Karpas-422 (cell line): ENCODE measurements around the gene ANKFN1. TPM values are rescaled to one million over a fixed set of nuclear protein-coding genes. Genes with fewer than 3 reads are reported as not detected.

Source experiments
- DNase-seq: peaks from one replicate; pipeline ENCODE4 v3.0.0-alpha.2; 2015
- H2AFZ ChIP-seq: fragments of 200-600 bp; sonication (generic); 2 replicates; pipeline ENCODE4 v1.6.1; 2014; ENCODE audit warnings: antibody characterized with exemption, low read length, mixed read lengths
- H3K27ac ChIP-seq: fragments of 200-600 bp; sonication (generic); 2 replicates; pipeline ENCODE4 v1.5.1; 2014; ENCODE audit warnings: mild to moderate bottlenecking, low read length, moderate library complexity
- H3K27me3 ChIP-seq: fragments of 200-600 bp; sonication (generic); 2 replicates; pipeline ENCODE4 v1.6.1; 2014; ENCODE audit warnings: low read length, mixed read lengths
- H3K36me3 ChIP-seq: fragments of 200-600 bp; sonication (generic); 2 replicates; pipeline ENCODE4 v1.6.1; 2014; ENCODE audit warnings: low read length, mixed read lengths; ENCODE audit not compliant: insufficient read depth
- H3K4me1 ChIP-seq: fragments of 200-600 bp; sonication (generic); 2 replicates; pipeline ENCODE4 v1.6.1; 2014; ENCODE audit warnings: mild to moderate bottlenecking, low read length, mixed read lengths
- H3K4me2 ChIP-seq: fragments of 200-600 bp; sonication (generic); 2 replicates; pipeline ENCODE4 v1.6.1; 2014; ENCODE audit warnings: low read length, low read depth, mild to moderate bottlenecking; ENCODE audit not compliant: poor library complexity, severe bottlenecking
- H3K4me3 ChIP-seq: fragments of 200-600 bp; sonication (generic); 2 replicates; pipeline ENCODE4 v1.5.1; 2014; ENCODE audit warnings: mild to moderate bottlenecking, antibody characterized with exemption, low read length, mixed read lengths
- H3K79me2 ChIP-seq: fragments of 200-600 bp; sonication (generic); 2 replicates; pipeline ENCODE4 v1.6.1; 2014; ENCODE audit warnings: mild to moderate bottlenecking, low read length, mixed read lengths
- H3K9ac ChIP-seq: fragments of 200-600 bp; sonication (generic); 2 replicates; pipeline ENCODE4 v1.6.0; 2014; ENCODE audit warnings: low read length
- H3K9me2 ChIP-seq: fragments of 200-600 bp; sonication (generic), shearing (Covaris generic); replicated peaks from 2 replicates; pipeline ENCODE4 v1.6.0; 2014; ENCODE audit warnings: mild to moderate bottlenecking, low read length, moderate library complexity; ENCODE audit not compliant: insufficient read depth
- H3K9me3 ChIP-seq: fragments of 300-700, 200-600 bp; sonication (generic); 2 replicates; pipeline ENCODE4 v1.6.1; 2014; ENCODE audit warnings: low read length, mixed read lengths
- H4K20me1 ChIP-seq: fragments of 200-600 bp; sonication (generic); 2 replicates; pipeline ENCODE4 v1.6.1; 2014; ENCODE audit warnings: mild to moderate bottlenecking, antibody characterized with exemption, low read length, low read depth; ENCODE audit not compliant: insufficient read depth
- total RNA-seq: library from RNA; depleted of rRNA; stranded (reverse); fragments of >200 nt; shearing (Covaris generic); gene quantifications from 2 replicates; pipeline ENCODE4 v1.2.3, GENCODE V29; 2014; ENCODE audit warnings: low replicate concordance

Gene ANKFN1
- total RNA-seq, 1 experiment from 2014 or later: not detected

- H3K4me3 ChIP-seq: no peak overlapping the region
Measured at GRCh38 chr17:56157845-56158244, 4.6 kb downstream of the ANKFN1 start.

GRCh38 chr17:56158344-56158743 is 5.1 kb downstream of the ANKFN1 start:
- no peak for DNase-seq
- H3K9me2 ChIP-seq: no peaks in the 10 kb centered on the region
- no peaks in the 10 kb centered on the region for H3K79me2 ChIP-seq
- H3K27ac ChIP-seq: no peak overlapping the region
- no peak overlapping the region for H3K4me2 ChIP-seq
- H3K9ac ChIP-seq: no peak overlapping the region
- H3K36me3 ChIP-seq: no peaks in the 10 kb centered on the region
- no peaks in the 10 kb centered on the region for H4K20me1 ChIP-seq
- no peaks in the 10 kb centered on the region for H3K9me3 ChIP-seq
- no peak overlapping the region for H3K4me3 ChIP-seq
- H3K4me1 ChIP-seq: no peaks in the 10 kb centered on the region
- no peak overlapping the region for H2AFZ ChIP-seq
- H3K27me3 ChIP-seq: 0 out of 2 replicates have a peak, but pooled peaks cover 2% of the 10 kb centered on the region

More at GRCh38 chr17:56157845-56158244, 4.6 kb downstream of the ANKFN1 start:
- Histone ChIP-seq H3K36me3 (no peaks in the 10 kb centered on the region), H3K9me3 (no peaks in the 10 kb centered on the region), H4K20me1 (no peaks in the 10 kb centered on the region), H3K9ac (no peak overlapping the region), H3K27me3 (0 out of 2 replicates have a peak, but pooled peaks cover 2% of the 10 kb centered on the region), H2AFZ (no peak overlapping the region), H3K9me2 (no peaks in the 10 kb centered on the region), H3K79me2 (no peaks in the 10 kb centered on the region), H3K4me1 (no peaks in the 10 kb centered on the region), H3K4me2 (no peak overlapping the region), H3K27ac (no peak overlapping the region)
- DNase-seq: no peak

GRCh38 chr17:56158915-56159825 is 5.9 kb downstream of the ANKFN1 start:
- Histone ChIP-seq H3K4me3 (no peak overlapping the region), H3K79me2 (no peaks in the 10 kb centered on the region), H3K9me2 (no peaks in the 10 kb centered on the region), H2AFZ (no peak overlapping the region), H3K27ac (no peak overlapping the region), H3K4me2 (no peak overlapping the region), H3K36me3 (no peaks in the 10 kb centered on the region), H3K27me3 (0 out of 2 replicates have a peak, but pooled peaks cover 2% of the 10 kb centered on the region), H3K9ac (no peak overlapping the region), H3K9me3 (no peaks in the 10 kb centered on the region), H3K4me1 (no peaks in the 10 kb centered on the region), H4K20me1 (no peaks in the 10 kb centered on the region)
- DNase-seq: no peak

GRCh38 chr17:56159826-56160380 is 6.6 kb downstream of the ANKFN1 start:
- Histone ChIP-seq H2AFZ (no peak overlapping the region), H3K9ac (no peak overlapping the region), H3K79me2 (no peaks in the 10 kb centered on the region), H3K4me2 (no peak overlapping the region), H3K9me2 (no peaks in the 10 kb centered on the region), H3K9me3 (no peaks in the 10 kb centered on the region), H3K27me3 (0 out of 2 replicates have a peak, but pooled peaks cover 2% of the 10 kb centered on the region), H3K36me3 (no peaks in the 10 kb centered on the region), H3K4me3 (no peak overlapping the region), H4K20me1 (no peaks in the 10 kb centered on the region), H3K4me1 (no peaks in the 10 kb centered on the region), H3K27ac (no peak overlapping the region)
- no peak for DNase-seq

- no peaks in the 10 kb centered on the region for H3K79me2 ChIP-seq
- H4K20me1 ChIP-seq: no peaks in the 10 kb centered on the region
- H2AFZ ChIP-seq: no peak overlapping the region
- no peaks in the 10 kb centered on the region for H3K9me3 ChIP-seq
- no peak overlapping the region for H3K27ac ChIP-seq
- H3K4me3 ChIP-seq: no peak overlapping the region
- H3K9me2 ChIP-seq: no peaks in the 10 kb centered on the region
- H3K4me1 ChIP-seq: no peaks in the 10 kb centered on the region
- H3K36me3 ChIP-seq: no peaks in the 10 kb centered on the region
- H3K4me2 ChIP-seq: no peak overlapping the region
- H3K9ac ChIP-seq: no peak overlapping the region
- 0 out of 2 replicates have a peak, but pooled peaks cover 2% of the 10 kb centered on the region for H3K27me3 ChIP-seq
- DNase-seq: no peak
Measured at GRCh38 chr17:56160422-56160821, 7.1 kb downstream of the ANKFN1 start.

- H3K9me3 ChIP-seq: no peaks in the 10 kb centered on the region
- no peak overlapping the region for H3K9ac ChIP-seq
- no peaks in the 10 kb centered on the region for H3K9me2 ChIP-seq
- H3K4me1 ChIP-seq: no peaks in the 10 kb centered on the region
- no peak overlapping the region for H2AFZ ChIP-seq
- no peak overlapping the region for H3K27ac ChIP-seq
- H4K20me1 ChIP-seq: no peaks in the 10 kb centered on the region
- no peaks in the 10 kb centered on the region for H3K27me3 ChIP-seq
- H3K79me2 ChIP-seq: no peaks in the 10 kb centered on the region
- no peak overlapping the region for H3K4me3 ChIP-seq
- H3K36me3 ChIP-seq: no peaks in the 10 kb centered on the region
- no peak overlapping the region for H3K4me2 ChIP-seq
- no peak for DNase-seq
Measured at GRCh38 chr17:56165072-56165641, 11.9 kb downstream of the ANKFN1 start.

- Histone ChIP-seq H3K79me2 (no peaks in the 10 kb centered on the region), H3K9ac (no peak overlapping the region), H2AFZ (no peak overlapping the region), H3K27me3 (no peaks in the 10 kb centered on the region), H3K9me2 (no peaks in the 10 kb centered on the region), H3K27ac (no peak overlapping the region), H3K4me3 (no peak overlapping the region), H3K9me3 (no peaks in the 10 kb centered on the region), H3K4me2 (no peak overlapping the region), H3K36me3 (no peaks in the 10 kb centered on the region), H3K4me1 (no peaks in the 10 kb centered on the region), H4K20me1 (no peaks in the 10 kb centered on the region)
- no peak for DNase-seq
Measured at GRCh38 chr17:56167491-56167890, 14.2 kb downstream of the ANKFN1 start.

- no peaks in the 10 kb centered on the region for H3K36me3 ChIP-seq
- no peak overlapping the region for H3K4me3 ChIP-seq
- no peak overlapping the region for H2AFZ ChIP-seq
- no peaks in the 10 kb centered on the region for H3K79me2 ChIP-seq
- H3K9ac ChIP-seq: no peak overlapping the region
- H3K4me2 ChIP-seq: no peak overlapping the region
- H3K27ac ChIP-seq: no peak overlapping the region
- no peaks in the 10 kb centered on the region for H3K4me1 ChIP-seq
- H3K9me3 ChIP-seq: no peaks in the 10 kb centered on the region
- H4K20me1 ChIP-seq: no peaks in the 10 kb centered on the region
- H3K27me3 ChIP-seq: no peaks in the 10 kb centered on the region
- H3K9me2 ChIP-seq: no peaks in the 10 kb centered on the region
- no peak for DNase-seq
Measured at GRCh38 chr17:56169621-56170020, 16.3 kb downstream of the ANKFN1 start.
